Stimulated activated CD4-positive, alpha-beta T cell treated with anti-CD3 and anti-CD28 coated beads, Interleukin-1b, Interleukin-23, amount 100 ng/mL, for 48 hours (primary cell): ENCODE data around the gene SURF6.
"Not testable (repeated sequence)": the region's sequence is repeated elsewhere in the genome, so short reads cannot be mapped to it uniquely, and the experiment has no call there.

Source experiments
- DNase-seq: peaks from one replicate; pipeline ENCODE4 v3.0.0-alpha.2; 2020

Gene SURF6

DNA sequence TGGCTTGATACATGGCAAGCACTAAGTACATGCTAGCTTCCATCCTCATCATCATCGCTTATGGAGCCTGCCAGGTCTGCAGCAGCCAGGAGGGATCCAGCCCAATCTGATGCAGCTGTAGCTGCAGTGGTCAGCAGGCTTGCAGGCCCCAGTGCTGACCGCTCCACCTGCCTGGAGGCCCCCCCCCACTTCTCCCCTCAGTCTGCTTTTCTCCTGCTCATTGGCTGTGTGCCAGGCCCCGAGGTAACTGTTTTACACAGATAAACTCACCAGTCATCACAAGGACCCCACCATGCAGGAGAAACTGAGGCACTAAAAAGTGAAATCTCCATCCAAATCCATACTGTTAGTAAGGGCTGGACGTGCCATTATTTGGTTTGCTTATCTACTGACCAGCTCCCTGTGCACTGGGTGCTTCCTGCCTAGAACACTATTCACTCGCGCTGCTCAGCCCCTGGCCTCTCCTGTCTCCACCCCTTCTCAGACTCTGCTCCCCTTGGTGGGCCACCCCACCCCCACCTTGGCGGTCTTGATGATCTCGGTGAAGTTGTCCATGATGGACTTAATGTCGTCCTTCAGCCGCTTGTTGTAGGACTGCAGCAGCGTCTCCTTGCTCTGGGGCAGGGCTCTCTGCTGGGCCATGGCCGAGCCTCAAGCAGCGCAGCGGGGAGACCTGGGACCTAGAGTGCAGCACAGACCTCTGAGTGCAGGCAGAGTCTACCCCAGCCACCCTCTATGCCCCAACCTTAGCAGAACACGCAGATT is 10.2 kb upstream of the SURF6 start:
- no peak for DNase-seq

DNA sequence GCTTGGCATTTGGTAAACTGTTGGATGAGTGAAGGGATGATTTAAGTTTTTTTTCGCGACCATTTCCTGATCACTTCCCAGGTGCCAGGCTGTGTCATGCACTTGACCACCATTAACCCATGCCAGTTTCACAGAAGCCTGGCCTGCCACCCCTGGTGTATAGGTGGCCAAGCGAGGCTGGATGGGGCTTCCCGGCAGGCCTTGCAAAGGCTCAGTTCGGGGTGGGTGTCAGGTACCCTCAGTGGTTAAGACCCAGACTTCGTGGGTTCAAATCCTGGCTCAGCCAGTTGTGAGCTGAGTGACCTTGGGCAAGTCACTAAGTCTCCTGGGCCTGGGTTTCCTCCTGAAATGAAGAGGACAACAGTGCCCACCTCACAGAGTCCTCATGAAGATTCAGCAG is 9.6 kb upstream of the SURF6 start:
- no peak for DNase-seq

DNA sequence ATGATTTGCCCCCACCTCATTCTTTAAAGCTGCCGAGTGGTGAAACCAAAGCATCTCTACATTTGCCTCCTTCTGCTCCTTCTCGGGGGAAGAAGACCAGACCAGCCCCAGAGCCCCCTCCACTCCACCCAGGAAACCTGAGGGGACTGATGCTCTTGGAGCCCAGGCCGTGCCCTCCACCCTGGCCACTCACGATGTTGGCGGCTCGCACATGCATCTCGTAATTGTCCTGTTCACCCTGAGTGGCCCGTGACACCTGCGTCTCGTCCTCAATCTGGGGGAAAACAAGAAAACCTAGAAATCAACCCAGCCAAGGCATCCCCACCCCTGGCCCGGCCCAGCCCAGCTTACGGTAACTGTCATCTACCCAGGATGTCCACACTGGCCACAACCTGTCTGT is 9.0 kb upstream of the SURF6 start:
- DNase-seq: no peak

DNA sequence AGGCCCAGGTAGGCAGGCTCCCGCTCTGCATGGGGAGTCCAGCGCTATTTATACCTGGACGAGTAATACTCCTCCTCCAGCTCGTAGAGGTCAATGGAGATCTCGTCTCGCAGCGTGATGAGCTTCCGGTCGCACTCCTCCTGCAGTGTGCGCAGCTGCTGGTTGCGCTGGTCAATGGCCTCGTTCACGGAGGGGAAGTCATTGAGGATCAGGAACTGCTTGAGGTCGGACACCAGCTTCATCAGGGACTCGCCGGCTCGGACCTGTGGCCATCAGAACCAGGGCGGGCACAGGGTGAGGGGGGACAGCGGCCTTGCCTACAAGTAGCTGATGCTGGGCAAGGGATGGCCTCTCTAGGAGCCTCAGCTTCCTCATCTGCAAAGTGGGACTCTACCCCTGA is 8.1 kb upstream of the SURF6 start:
- DNase-seq: no peak

DNA sequence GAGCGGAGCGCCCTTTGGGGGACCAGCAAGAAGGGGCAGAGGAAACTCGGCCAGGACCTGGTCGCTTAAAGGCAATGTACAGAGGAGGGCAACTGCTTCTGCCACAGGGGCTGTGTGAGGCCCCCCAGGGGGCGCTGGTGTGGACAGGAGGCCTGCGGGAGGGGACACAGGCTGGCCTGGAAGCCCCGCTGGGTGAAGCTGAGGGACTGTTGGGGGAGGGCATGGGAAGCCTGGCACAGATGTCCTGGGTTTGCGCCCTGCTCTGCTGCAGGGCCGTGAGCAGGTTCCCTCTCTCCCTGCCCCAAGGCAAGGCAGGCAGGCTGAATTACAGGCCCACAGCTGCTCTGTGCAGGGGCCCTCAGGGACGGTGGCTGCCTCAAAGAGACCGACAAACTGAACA is 6.6 kb upstream of the SURF6 start:
- no peak for DNase-seq

DNA sequence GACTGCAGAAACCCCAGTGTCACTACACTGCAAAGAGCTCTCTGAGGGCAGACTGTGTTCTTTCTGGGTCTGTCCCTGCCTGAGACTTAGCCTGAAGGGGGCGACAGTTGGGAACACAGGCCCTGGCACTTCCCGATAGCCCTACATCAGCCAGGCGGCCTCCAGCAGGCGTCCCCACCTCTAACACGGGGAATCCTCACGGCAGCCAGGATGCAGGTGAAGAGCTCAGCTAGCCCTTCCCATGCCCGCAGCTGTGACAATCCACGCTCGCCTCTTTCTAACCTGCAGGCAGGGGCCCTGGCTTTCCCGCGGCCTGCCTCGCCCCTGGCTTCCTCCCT is 6.0 kb upstream of the SURF6 start:
- DNase-seq: no peak

DNA sequence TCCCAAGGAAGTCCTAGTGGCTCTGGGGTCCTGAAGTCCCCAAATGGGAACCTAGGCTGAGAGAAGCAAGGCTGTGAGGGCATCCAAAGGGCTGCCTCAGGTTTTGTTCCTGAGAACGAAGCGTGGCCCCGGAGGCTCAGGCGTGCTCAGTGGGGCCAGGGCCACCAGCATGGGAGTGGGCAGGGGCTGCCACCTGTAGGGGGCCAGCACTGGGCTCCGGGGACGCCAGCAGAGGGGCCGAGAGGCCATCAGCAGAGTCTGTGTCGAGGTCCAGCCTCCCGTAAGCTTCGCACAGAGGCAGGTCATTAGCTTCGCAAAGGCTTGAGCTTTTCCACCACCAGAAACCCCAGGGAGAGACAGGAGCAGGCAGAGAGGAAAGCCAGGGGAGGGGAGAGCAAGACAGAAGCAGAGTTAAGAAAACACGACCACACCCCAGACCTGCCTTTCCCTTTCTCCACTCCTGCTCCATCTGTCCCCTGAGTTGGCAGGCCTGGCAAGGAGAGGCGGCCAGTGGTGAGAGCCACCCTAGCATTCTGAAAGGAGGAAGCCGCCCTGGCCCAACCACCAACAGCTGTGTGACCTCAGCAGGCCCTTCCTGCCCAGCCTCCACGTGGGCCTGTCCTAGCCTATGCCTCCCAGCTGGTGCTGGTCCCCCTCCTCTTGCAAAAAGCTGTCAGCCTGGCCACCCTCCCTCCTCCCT is 5.5 kb upstream of the SURF6 start:
- no peak for DNase-seq

DNA sequence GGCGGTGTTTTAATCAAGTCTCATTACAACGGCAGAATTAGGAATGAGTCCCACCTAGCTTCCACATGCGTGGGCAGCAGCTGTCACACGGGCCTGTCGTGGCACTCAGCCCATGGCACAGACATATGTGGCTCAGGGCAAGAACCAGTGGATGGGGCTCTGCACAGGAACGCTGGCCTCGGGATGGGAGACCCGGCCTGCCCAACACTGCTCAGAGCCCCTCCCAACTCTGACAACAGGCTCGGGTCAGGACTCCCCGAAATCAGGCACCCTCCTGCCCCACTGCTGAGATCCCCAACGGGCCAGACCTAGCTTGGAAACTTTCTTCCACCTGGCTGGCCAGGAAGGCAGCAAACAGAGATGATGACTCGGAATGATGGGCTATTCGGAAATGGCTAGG is 4.9 kb upstream of the SURF6 start:
- DNase-seq: no peak

DNA sequence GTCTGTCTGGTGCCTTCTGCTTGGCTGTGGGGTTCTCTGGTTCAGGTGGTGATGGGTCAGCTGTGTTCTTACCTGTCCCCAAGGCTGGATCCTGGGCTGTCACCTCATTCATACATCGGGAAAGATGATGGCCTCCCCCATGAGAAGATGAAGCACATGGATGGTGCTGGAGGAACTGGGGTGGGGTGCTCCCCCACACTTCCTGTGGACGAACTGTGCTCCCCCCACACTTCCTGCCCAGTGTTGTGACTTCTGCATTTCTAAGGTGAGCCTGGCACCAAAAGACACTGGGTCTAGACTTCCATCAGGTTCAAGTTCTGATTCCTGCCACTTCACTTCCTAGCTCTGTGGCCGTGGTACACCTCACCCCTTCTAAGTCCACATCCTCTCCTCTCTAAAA is 4.3 kb upstream of the SURF6 start:
- no peak for DNase-seq

DNA sequence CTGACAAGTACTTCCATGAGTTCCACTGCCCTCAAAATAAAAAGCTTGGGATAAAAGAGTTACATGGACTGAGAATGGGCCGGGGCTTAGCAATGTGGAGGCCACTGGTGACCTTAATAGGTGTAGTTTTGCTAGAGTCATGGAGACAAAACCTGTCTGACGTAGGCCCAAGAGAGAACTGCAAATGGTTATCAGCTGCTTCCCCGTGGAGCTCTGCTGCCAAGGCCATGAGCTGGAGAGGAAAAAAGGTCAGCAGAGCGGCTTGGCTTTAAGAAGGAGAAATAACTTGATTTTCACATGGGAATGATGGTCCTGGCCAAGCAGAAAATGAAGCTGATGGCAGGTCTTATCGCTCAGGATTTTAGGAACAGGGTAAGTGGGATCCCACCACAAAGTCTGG is 3.7 kb upstream of the SURF6 start:
- no peak for DNase-seq

DNA sequence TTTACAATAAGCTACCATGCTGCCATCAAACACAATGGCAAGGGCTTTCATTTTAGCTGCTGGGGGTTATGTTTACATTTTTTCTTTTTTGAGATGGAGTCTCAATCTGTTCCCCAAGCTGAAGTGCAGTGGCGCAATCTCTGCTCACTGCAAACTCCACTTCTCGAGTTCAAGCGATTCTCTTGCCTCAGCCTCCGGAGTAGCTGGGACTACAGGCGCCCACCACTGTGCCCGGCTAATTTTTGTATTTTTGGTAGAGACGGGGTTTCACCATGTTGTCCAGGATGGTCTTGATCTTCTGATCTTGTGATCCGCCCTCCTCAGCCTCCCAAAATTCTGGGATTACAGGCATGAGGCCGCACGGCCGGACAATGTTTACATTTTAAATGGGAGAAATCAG is 1.1 kb downstream of the SURF6 start:
- DNase-seq: not testable (repeated sequence)

DNA sequence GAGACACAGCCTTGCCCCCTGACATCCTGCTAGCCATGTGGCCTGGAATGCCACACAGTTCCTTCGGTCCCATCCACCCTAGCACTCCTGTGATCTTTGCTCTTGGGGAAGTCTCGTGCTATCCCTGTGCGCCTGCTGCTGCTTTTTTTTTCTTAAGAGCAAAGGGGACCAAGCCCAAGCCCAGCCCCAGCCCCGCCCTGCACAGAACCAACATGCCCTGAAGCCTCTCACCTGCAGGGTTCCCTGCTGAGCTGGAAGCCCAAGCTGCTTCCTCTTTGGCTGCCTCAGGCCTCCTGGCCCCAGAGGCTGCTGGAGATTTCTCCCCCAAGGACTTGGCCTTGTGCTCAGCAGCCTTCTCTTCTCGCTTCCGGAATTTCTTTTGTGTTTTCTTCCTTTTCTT is 1.8 kb downstream of the SURF6 start:
- DNase-seq: no peak

DNA sequence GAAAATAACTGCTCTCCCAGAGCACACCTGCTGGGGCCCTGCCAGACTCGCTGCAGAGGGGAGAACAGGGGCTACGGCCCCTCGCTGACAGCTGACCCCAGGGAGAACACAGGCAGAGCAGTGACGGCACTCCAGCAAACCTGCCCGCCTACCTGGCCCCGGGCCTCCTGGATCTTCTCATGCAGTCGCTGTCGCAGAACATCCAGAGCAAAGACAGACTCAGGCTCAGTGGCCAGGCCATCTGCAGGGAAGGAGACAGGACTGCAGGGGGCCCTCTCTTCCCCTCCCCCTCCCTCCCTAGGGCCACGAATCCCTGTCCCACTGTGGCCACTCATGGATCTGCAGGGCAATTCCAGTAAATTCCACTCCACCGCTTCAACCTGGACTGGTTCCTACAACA is 2.4 kb downstream of the SURF6 start:
- DNase-seq: no peak

DNA sequence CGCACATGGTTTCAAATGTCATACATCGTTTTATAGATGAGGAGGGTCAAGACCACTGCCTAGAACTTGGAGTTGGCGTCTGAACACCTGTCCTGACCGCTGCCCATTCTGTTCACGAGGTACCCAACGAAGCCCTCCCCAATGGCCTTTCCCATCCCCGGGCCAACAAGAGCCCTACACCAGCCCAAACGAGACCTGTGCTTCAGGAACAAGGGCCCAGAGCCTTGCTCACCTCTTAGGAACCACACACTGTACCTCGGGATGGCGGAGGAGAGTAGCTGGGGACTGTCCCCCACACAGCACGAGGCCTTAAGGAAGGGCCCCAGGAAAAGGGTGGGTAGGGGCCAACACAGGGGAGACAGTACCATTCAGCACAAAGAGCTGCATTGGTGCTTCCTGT is 3.0 kb downstream of the SURF6 start:
- no peak for DNase-seq

DNA sequence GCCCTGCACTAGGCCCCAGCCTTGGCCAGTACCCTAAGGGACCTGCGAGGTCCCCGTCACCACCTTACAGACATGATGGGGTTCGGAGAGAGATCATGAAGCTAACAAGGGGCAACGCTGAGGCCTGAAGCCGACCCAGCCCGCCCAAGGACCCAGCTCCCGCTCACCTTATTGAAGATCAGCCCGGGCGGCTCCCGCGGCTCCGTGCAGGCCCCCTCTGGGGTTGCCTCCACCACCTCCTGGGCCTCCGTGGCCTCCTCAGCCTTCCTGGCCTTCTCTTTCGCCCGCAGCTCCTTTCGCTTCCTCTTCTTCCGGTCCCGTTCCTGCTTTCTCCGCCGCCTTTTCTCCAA is 3.6 kb downstream of the SURF6 start:
- no peak for DNase-seq

DNA sequence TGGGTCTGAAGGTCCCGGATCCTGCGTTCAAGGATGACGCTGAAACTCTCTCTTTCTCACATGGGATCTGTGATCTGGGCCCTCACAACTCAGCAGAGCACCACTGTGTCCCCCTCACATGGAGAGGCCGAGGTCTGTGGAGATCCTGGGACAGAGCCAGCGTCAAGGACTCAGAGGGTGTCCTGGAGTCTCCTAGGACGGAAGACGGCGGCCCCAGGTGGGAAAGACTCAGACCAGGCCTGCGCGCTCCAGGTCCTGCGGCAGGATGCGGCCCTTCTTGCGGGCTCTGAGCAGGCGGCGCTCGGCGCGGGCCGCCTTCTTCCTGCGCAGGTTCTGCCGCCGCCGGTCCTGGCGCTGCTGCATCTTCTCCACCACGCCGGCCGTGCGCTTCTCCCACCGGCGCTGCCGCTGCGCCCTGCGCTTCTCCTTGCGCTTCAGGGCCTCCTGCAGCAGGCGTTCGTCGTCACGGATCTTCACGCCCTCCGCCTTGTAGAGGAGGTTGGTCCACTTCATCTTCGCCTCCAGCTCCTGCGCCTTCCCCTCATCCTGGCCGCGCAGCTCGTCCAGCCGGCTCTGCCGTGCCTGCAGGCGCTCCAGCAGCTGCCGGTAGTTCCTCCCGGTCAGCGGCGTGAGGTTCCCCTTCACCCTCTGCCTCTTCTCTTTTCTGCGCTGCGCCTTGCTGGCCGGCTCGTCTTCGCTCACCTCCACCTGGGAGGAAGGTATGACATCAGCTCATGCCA is 4.2 kb downstream of the SURF6 start:
- no peak for DNase-seq

DNA sequence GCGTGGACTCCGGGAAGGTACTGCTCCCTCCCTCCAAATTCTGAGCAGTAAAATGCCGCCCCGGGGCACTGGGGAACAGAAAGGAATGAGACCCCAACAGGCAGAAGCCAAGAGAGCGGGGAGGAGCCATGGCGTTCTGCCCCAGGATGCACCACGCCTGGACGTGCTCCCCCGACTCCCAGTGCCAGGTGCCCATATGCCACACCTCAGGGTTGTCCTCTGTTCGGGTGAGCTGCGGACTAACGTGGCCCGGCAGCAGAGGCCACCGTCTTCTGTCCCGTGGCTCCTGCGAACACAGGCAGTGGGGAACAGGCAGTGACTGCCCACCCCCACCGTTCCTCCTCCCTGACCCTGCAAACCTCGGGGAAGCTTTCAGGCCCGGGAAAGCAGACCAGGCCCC is 4.8 kb downstream of the SURF6 start:
- no peak for DNase-seq

DNA sequence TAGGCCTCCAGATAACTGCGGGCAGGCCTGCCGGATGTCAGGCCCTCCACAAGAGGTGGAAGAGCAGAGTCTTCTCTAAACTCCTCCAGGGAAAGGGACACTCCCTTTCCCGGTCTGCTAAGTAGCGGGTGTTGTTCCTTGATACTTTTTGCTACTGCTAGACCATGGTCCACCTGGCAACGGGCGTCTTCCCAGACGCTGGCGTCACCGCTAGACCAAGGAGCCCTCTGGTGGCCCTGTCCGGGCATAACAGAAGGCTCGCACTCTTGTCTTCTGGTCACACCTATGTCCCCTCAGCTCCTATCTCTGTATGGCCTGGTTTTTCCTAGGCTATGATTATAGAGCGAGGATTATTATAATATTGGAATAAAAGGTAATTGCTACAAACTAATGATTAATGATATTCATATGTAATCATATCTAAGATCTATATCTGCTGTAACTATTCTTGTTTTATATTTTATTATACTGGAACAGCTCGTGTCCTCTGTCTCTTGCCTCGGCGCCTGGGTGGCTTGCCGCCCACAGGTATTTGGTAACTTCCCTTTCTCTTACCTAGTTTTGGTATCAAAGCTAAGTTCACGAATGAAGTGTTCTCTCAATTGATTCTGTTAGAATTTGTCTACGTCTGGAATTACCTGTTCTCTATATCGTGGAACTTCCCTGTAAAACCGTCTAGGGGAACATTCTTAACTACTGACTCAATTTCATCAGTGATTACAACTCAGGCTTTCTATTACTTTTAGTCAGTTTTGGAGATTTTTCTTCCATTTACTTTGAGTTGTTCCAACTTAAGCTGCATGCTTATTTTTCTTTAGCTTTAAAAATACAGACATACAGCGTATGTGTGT is 6.5 kb downstream of the SURF6 start:
- not testable (repeated sequence) for DNase-seq

DNA sequence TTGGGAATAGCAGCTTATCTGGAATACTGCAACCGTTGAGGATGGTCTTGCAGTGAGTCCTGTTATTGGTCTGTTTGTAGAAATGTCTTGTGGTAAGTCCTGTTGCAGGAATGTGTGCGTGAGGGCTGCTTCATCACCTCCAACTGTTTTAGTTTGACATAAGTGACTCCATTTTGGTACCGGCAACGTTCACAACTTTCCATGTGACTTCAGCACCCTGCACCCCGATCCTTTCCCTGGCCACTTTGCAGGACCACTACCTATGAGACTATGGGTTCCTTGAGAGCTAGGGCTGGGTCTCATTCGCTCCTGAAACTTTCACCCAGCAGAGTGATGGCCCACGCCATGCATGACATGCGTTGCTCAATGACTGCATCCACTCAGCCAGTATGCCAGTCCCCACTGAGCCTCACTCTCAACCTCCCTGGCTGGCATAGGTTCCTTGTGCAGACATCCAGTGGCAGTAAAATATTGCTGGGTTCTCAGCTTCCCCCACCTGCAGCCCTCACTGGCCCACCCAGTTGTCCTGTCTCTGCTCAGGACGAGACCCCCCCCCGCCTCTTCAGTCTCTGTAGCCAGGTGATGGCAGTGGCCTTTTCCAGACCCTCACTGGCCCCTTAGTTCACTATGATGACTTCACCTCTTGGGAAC is 8.0 kb downstream of the SURF6 start:
- no peak for DNase-seq

DNA sequence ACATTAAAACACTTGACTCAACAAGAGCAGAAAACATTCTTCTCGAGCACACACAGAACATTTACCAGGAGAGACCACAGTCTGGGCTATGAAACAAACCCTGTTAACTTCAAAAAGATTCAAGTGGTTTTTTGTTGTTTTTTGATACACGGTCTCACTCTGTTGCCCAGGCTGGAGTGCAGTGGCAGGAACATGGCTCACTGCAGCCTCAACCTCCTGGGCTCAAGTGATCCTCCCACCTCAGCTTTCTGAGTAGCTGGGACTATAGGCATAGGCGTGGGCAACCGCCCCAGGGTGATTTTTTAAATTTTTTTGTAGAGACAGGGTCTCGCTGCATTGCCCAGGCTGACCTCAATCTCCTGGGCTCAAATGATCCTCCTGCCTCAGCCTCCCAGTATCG is 9.0 kb downstream of the SURF6 start:
- DNase-seq: not testable (repeated sequence)

DNA sequence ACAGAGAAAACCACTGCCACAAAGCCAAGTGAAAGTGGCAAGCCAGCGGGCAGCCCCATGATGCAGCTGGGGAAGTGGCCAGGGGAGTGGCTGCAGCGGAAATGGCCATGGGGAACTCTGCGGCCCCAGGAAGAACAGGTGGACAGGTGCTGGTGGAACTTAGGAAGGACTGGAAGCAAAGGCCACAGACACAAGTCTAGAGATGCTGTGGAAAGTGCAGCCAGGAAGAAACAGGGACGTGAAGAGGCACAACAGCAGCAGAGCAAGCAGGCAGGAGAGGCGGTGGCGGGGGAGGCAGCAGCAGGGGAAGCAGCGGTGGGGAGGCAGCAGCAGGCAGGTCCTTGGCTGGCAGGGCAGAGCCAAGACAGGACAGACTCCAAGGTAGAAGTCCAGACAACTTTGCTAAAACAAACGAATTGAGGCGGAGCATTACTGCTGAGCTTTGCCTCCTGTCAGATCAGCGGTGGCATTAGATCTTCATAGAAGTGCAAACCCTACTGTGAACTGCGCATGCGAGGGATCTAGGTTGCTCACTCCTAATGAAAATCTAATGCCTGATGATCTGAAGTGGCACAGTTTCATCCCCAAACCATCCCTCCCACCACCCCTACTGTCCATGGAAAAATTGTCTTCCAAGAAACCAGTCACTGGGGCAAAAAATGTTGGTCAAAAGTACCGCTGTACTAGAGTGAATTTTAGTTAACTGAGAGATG is 11.8 kb downstream of the SURF6 start:
- DNase-seq: no peak

DNA sequence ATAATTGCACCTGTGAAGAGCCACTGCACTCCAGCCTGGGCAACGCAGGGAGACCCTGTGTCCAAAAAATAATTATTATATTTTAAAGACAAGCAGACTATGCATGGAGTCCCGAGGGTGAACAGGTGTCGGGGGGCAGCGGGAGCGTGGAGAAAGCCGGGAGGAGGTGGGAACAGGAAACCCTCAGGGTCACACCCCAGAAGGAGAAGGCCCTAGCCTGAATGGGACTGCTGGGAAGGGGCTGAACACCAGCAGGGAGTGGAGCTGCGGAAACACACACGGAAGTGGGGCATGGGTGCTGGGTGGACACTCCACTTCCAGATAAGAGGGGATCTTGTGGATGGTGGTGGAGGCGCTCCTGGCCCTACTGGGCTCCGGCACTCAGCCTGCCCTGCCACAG is 12.8 kb downstream of the SURF6 start:
- DNase-seq: no peak
